HFF-Myc (cell line): Measurements from ENCODE around the gene OTOP2.

Source experiments
- DNase-seq: peaks from one replicate; pipeline ENCODE4 v3.0.0-alpha.2; 2011; ENCODE audit warnings: low read depth; ENCODE audit errors: extremely low read depth
- H3K4me3 ChIP-seq: replicated peaks from 2 replicates; pipeline ENCODE4 v1.5.1; 2011; ENCODE audit warnings: low read depth, mild to moderate bottlenecking, control low read depth, low read length
- CTCF ChIP-seq: IDR thresholded peaks from 2 replicates; pipeline ENCODE4 v1.5.1; 2012; ENCODE audit warnings: mild to moderate bottlenecking, low read depth, low read length, control low read depth; ENCODE audit errors: missing control alignments

The OTOP2 gene

GRCh38 chr17:74920642-74921025 lies 3.4 kb upstream of the OTOP2 start:
- no peak for DNase-seq
- TF ChIP-seq CTCF, result no peak
- H3K4me3 ChIP-seq, result no peak overlapping the region

GRCh38 chr17:74921026-74921681 lies 2.9 kb upstream of the OTOP2 start:
- DNase-seq, result no peak
- TF ChIP-seq CTCF, result no peak
- no peak overlapping the region for H3K4me3 ChIP-seq

GRCh38 chr17:74921769-74922168 lies 2.3 kb upstream of the OTOP2 start:
- H3K4me3 ChIP-seq, result no peak overlapping the region
- DNase-seq, result no peak
- TF ChIP-seq CTCF, result no peak

- TF ChIP-seq CTCF, result no peak
- H3K4me3 ChIP-seq, result no peak overlapping the region
- no peak for DNase-seq
Measured at GRCh38 chr17:74922172-74922571, 1.9 kb upstream of the OTOP2 start.

GRCh38 chr17:74922694-74923537 lies 1.2 kb upstream of the OTOP2 start, which contains the start of gene USH1G:
USH1G (minus strand) TSS chr17:74923255; CDS start chr17:74923073, 182 bp downstream.
- DNase-seq, result no peak
- no peak for TF ChIP-seq CTCF
- no peak within 1 kb of the TSS for H3K4me3 ChIP-seq

- H3K4me3 ChIP-seq, result no peak overlapping the region
- DNase-seq, result no peak
Measured at GRCh38 chr17:74923538-74924249, 379 bp upstream of the OTOP2 start.

More at GRCh38 chr17:74923538-74924249, 379 bp upstream of the OTOP2 start:
- peak; percentile 62 for TF ChIP-seq CTCF
